Fibroblast of upper back skin (primary cell): ENCODE results near the gene ASPG.
A peak's percentile ranks its signal among the peaks of the same experiment; 100 is the strongest.

Experiments
- DNase-seq: peaks from one replicate; pipeline ENCODE4 v3.0.0-alpha.2; 2013

Gene ASPG

GRCh38 chr14:104094709-104095425, 9.4 kb downstream of the ASPG start:
- peak; percentile 18 for DNase-seq

DNA sequence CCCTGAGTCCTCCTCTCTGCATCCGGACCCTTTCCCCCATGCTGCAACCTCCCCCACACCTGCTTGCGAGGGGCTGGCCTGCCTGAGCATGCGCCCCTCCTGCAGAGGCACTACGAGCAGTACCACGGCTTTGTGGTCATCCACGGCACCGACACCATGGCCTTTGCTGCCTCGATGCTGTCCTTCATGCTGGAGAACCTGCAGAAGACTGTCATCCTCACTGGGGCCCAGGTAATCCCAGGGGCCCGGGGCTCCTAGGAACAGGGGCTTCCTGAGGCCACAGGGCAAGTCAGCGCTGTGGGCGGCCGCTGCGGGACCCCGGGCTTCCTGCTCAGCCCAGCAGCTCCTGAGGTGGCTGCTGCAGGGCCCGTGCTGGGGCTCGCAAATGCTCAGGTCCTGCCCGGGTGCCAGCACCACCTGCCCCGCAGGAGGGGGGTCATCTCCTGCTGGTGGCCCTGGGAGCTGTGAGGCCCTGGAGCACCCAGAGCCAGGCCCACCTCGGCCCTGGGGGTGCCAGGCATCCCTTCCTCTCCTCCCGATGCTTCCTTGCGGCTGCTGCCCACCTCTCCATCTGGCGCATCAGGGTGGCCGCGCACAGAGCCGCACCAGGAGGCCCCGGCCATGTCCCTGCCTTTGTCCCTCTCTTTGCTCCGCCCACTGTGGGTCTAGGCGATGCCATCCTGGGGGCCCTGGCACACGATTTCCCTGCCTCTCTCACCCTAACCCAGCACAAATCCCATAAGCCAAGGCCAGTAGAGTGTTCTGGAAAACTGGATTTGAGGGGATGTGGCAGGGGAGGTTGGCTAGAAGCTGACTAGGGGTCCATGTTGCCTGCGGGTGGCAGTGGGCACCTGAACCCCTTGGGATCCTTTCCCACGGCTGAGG, 10.2 kb downstream of the ASPG start:
- no peak for DNase-seq

GRCh38 chr14:104096318-104096717, 10.8 kb downstream of the ASPG start:
- DNase-seq, result no peak

- no peak for DNase-seq
Observed at GRCh38 chr14:104096751-104097700, 11.5 kb downstream of the ASPG start.

DNA sequence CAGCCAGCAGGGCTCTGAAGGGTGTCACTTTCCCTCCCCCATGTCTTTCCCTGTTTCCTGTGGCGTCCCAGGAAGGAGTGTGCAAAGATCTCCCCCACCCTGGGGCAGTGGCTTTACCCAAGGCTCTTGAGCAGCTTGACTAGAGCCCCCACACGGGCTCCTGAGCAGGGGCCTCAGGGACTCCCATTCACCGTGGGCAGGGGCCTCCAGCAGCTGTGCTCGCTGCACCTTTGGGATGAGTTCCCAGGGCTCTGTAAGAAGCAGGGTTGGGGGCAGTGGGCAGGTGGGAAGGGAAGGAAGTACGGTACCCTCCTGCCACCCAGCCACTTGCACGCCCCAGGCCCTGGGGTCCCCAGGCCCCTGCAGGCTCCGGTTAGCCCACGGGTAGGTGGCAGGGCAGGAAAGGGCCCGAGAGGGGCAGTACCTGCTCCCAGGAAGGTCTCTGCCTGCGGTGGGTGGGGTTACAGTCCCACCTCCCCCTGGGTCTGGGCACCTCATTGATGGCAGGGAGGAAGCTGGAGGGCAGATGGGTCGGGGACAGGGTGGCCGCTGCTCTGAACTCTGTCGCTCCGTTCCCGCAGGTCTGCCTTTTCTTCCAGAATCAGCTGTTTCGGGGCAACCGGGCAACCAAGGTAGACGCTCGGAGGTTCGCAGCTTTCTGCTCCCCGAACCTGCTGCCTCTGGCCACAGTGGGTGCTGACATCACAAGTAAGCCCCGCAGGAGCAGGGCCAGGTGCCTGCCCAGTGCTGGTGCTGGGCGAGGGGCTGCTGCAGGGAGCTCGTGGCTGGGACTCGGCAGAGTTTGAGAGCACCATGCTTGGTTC, 13.0 kb downstream of the ASPG start:
- DNase-seq, result no peak

DNA sequence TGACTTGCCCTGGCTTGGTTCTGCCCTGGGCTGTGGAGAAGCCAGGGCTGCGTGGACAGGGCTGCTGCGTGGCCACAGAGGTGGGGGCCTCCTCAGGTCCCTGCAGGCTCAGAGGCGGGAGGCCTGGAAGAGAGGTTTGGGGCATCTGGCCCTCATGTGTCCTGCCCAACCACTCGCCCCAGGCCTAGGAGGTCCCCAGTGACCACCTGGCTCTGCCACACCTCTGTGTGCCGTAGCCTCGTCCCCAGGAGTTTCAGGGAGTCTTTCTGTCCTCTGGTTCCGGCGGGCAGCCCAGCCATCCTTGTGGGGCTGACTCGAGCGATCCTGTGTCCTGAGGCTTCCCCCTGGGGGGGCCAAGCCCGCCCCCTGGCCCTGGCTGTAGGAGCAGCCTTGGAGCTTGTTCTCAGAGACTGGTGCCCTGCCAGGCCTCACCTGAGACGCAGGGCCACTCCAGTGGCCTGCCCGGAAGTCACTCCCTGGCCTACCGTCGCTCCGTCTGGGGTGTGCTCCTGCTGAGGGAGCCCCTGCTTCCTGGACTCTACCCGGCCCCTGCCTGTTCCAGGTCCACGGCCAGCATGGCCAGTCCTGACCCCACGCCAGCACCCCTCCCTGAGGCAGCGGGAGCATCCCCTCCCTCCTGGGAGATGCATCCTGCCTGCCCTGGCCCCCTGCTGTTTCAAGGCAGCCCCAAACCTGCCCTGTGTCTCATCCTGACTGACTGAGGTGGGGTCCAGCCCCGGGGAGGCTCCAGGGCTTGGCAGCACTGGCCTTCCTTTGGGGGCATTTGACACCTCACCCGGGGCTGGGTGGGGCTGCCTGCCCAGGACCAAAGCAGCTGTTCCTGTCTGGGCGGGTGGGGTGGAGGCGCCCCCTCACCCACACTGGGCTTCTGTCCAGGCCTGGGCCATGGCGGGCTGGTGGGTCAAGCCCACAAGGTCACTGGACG, 13.9 kb downstream of the ASPG start:
- no peak for DNase-seq

DNA sequence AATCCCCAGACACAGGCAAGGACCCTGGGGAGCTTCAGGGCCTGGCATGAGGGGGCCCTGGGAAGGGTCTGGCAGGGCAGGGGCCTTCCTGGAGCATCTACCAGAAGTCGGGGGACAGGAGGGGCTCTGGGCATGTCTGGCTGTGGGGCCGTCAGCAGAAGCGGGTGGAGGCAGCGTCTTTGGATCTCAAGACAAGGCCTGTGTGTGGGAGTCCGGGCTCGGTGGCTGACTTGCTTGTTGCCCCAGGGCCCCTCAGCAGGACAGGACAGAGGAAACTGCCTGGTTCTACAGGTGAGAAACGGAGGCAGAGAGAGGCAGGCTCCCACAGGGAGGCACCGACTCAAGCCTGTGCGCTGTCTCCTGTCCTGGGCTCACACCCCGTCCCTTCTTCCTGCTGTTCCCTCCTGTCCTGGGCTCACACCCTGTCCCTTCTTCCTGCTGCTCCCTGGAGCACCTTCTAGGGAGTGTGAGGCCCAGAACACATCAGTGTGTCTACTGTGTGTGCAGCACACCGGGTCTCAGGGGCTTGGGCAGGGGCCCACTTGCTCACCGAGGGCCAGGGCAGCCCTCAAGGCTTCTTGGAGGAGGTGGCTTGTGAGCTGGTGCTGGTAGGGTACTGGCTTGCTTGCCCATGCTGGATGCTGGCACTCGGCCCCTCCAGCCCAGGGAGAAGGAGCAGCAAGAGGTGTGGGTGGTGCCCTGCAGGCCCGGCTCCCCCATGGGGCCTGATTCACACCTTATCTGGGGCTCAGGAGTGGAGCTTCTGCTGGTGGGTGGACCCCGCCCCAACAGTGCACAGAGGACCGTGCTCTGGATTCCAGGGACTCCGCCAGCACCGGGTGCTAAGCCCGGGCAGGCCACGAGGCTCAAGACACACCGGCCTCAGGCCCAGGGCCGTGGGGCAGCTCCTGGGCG, 14.9 kb downstream of the ASPG start:
- DNase-seq, result no peak

DNA sequence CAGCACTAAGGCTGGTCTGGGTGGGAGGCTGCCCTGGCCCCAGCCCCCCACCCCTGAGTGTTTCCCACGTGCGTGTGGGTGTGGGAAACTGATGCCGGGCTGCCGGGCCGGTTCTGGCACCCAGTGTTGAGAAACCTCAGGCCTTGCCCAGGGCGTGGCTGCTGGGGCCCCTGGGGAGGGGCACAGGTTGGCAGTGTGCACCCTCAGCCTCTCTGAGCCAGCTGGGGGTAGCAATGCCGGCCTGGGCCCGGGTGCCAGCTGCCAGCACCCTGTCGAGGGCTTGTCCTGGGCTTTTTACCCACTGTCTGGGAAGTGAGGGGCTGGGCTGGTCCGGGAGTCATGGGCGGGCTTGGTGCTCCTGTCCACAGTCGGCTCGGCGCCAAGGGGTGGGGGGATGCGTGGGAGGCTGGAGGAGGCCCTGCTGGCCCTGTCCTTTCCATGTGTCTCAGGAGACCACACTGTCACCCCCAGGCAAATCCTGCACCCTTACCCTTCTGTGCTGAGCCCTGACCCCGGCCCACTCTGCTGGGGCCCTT, 15.7 kb downstream of the ASPG start:
- DNase-seq, result no peak

GRCh38 chr14:104101651-104102281, 16.3 kb downstream of the ASPG start:
- no peak for DNase-seq

GRCh38 chr14:104102282-104102914, 16.9 kb downstream of the ASPG start:
- DNase-seq, result no peak

GRCh38 chr14:104103061-104103445, 17.6 kb downstream of the ASPG start:
- DNase-seq, result no peak

DNA sequence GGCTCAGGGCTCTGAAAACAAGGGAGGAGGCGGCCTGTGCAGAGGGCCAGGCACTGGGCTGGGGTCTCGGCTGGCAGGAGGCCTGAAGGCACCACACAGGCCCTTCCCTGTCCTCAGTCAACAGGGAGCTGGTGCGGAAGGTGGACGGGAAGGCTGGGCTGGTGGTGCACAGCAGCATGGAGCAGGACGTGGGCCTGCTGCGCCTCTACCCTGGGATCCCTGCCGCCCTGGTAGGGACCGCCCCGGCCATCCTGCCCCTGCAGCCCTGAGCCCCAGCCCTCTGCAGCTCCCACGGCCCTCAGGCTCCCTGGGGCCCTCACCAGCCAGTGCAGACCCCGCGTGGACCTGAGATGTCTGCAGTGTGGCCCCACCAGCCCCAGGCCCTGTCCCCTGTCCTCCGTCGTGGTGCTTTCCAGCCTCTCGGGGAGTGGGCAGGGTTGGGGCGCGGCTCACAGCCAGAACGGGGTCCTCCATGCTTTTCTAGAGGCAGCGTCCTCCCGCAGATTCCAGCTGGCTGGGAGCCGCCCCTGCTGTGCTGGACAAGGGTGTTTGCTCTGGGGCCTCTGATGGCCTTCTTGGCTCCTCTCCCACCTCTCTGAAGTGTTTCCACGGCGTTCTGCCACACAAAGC, 18.1 kb downstream of the ASPG start:
- no peak for DNase-seq

- DNase-seq, result no peak
Observed at GRCh38 chr14:104104076-104104901, 18.8 kb downstream of the ASPG start.

- no peak for DNase-seq
Observed at GRCh38 chr14:104105071-104105821, 19.7 kb downstream of the ASPG start.

GRCh38 chr14:104105822-104106470, 20.4 kb downstream of the ASPG start:
- DNase-seq, result no peak

DNA sequence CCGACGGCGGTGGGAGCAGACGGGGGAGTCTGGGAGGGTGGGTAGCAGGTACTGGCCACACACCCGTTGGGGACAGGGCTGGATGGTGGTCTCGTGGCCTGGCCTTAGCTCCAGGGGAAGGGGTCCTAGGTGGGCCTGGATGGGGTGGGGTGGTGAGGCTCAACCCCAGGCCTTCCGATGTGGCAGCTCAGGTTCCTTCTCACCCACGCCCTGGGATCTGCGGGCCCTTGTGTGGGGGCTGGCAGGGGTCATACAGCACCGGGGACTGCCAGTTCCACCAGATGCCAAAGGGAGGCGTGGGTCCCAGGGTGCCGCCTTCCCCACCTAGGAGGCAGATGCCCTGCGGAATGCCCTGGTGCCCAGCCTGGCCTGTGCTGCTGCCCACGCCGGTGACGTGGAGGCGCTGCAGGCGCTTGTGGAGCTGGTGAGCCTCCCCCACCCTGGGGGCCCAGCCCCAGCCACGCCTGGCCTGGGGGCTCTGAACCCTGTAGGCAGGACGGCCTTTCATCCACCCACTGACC, 21.0 kb downstream of the ASPG start:
- DNase-seq, result no peak
